Right lobe of liver (tissue), 6 donors: ENCODE results near the gene ORC4. TPM values are rescaled to one million over a fixed set of nuclear protein-coding genes. Genes with fewer than 3 reads are reported as not detected.

Source experiments
- ATAC-seq, 4 donors: fragments of 200-7000 bp; cut with Tn5 transposase; one replicate each; pipeline ENCODE4 v1.9.1; 2020; ENCODE audit warnings: mild to moderate bottlenecking in 4 of 4, moderate library complexity in 4 of 4
- DNase-seq, 3 donors: peaks; one replicate each; pipeline ENCODE4 v3.0.0-alpha.2; 2020
- H3K27ac ChIP-seq, 3 donors: fragments of 200-600 bp; one replicate each; pipeline ENCODE4 v1.8.0; 2022
- H3K27me3 ChIP-seq, 2 donors: fragments of 200-600 bp; one replicate each; pipeline ENCODE4 v1.8.0; 2022
- H3K36me3 ChIP-seq, 4 donors: fragments of 200-600 bp; sonication (generic) in 1 of 4; one replicate each; pipeline versions ENCODE4 v1.5.1 to v1.8.0; 2017 to 2022; ENCODE audit warnings: control low read depth in 1 of 4
- H3K4me1 ChIP-seq, 4 donors: fragments of 200-600 bp; sonication (generic) in 1 of 4; one replicate each; pipeline versions ENCODE4 v1.5.1 to v1.8.0; 2017 to 2022; ENCODE audit warnings: control low read depth in 1 of 4
- H3K4me3 ChIP-seq, 3 donors: fragments of 200-600 bp; one replicate each; pipeline ENCODE4 v1.8.0; 2022
- H3K9me3 ChIP-seq, 4 donors: fragments of 200-600 bp; sonication (generic) in 1 of 4; one replicate each; pipeline versions ENCODE4 v1.5.1 to v1.8.0; 2017 to 2022; ENCODE audit warnings: control low read depth in 1 of 4
- POLR2A ChIP-seq: fragments of 450-650 bp; IDR thresholded peaks from one replicate; pipeline ENCODE4 v1.6.1; 2017; ENCODE audit warnings: antibody characterized with exemption, mild to moderate bottlenecking
- WGBS: methylation state at CpG from one replicate; pipeline ENCODE4 v1.1.6; 2018; ENCODE audit warnings: low coverage, low lambda C conversion rate; ENCODE audit not compliant: insufficient coverage; ENCODE audit errors: missing lambda C conversion rate; 5-methylcytosine and 5-hydroxymethylcytosine counted together
- intact Hi-C, 2 donors: fragments of 100-400 bp; cut with DNase I; formaldehyde crosslinking; loops; one replicate each; pipeline versions ENCODE4 v1.11.2 to v1.14.1; 2022
- total RNA-seq, 6 experiments: library from RNA; depleted of rRNA in 2 of 6; stranded (reverse); fragments of >200 nt in 2 of 6; fragmentation: NEBNext Ultra II Directional in 3 of 6; extraction: Animal tissue kit (Norgen Biotek cat#: 25700) in 3 of 6; gene quantifications; one replicate each; pipeline versions ENCODE4 v1.1.0 to v1.2.4, GENCODE V29; 2016 to 2023
- TF ChIP-seq, protein P1 (sequence below), 4 donors: fragments of 200-600 bp in 3 of 4; fragments of 450-650 bp in 1 of 4; IDR thresholded peaks; one replicate each; pipeline versions ENCODE4 v1.5.1 to v1.8.0; 2016 to 2022; ENCODE audit warnings: antibody characterized with exemption in 4 of 4, mild to moderate bottlenecking in 2 of 4
- donor health status: DM: no; HTN: yes; CAD: no.
- donor health status: DM: no; HTN: no; CAD: no.
- donor health status: DM: no; HTN: no; CAD: no.
- donor health status: DM: no; HTN: yes; CAD: no.
- donor health status: DM: no; HTN: yes; CAD: no.

ORC4 gene
- total RNA-seq, 6 experiments from 2014 or later = 18.6 to 61.4 (median 22.9) TPM

DNA sequence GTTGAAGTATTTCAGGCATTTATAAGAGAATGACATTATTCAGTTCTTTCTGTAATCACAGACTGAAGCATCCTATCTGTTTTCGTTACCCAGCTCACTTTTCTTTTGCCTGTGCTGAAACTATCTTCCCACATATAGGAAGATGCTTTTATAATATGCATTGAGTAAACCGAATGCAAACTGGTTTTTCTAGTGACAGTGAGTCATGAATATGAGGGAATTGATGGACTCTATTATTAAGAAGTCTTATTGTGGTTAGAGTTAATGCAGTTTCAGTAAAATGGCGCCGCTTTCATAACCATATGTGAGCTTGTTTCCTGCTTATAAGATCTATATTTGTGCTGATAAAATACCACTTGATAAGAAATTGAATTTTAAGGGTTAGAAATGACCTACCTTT is 116.5 kb downstream of the ORC4 start:
- DNase-seq = no peak
- Histone ChIP-seq H3K36me3 (no peaks in the 10 kb centered on the region), H3K4me3 (no peak overlapping the region), H3K9me3 (no peaks in the 10 kb centered on the region), H3K4me1 (no peaks in the 10 kb centered on the region), H3K27me3 (no peaks in the 10 kb centered on the region), H3K27ac (no peak overlapping the region)
- intact Hi-C loops = no loop called here
- WGBS = 85% methylated on average over 4 of the region's 4 CpGs
- no peak for TF ChIP-seq POLR2A
- TF ChIP-seq, protein P1, sequence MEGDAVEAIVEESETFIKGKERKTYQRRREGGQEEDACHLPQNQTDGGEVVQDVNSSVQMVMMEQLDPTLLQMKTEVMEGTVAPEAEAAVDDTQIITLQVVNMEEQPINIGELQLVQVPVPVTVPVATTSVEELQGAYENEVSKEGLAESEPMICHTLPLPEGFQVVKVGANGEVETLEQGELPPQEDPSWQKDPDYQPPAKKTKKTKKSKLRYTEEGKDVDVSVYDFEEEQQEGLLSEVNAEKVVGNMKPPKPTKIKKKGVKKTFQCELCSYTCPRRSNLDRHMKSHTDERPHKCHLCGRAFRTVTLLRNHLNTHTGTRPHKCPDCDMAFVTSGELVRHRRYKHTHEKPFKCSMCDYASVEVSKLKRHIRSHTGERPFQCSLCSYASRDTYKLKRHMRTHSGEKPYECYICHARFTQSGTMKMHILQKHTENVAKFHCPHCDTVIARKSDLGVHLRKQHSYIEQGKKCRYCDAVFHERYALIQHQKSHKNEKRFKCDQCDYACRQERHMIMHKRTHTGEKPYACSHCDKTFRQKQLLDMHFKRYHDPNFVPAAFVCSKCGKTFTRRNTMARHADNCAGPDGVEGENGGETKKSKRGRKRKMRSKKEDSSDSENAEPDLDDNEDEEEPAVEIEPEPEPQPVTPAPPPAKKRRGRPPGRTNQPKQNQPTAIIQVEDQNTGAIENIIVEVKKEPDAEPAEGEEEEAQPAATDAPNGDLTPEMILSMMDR (IDR thresholded peaks at IDR 0.05) = no peak
- ATAC-seq = no peak

DNA sequence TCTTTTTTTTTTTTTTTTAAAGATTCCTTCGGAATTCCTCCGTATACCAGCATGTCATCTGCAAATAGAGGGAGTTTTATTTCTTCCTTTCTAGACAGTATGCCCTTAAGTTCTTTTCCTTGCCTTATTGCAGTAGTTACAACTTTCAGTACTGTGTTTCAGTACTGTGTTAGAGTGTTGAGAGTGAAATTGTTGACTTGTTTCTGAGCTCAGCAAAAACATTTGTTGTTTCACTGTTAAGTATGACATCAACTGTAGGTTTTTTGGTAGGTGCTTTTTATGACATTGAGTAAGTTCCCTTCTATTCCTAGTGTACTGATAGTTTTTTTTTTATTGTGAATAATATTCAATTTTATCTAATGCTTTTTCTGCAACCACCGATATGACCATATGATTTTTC is 131.9 kb downstream of the ORC4 start:
- H3K27me3 ChIP-seq = no peaks in the 10 kb centered on the region
- peaks cover 0 to 5% (median 0%) of the 10 kb centered on the region in 4 donors for H3K4me1 ChIP-seq
- intact Hi-C loops = no loop called here
- H3K36me3 ChIP-seq = no peaks in the 10 kb centered on the region
- ATAC-seq (peak in 1 of 4 donors; percentile 62), DNase-seq (no peak)
- H3K27ac ChIP-seq = no peak overlapping the region
- 58% methylated on average over 3 of the region's 3 CpGs for whole genome bisulfite sequencing
- no peaks in the 10 kb centered on the region for H3K9me3 ChIP-seq
- TF ChIP-seq POLR2A = no peak
- TF ChIP-seq, protein P1 (IDR thresholded peaks at IDR 0.05) = no peak
- H3K4me3 ChIP-seq = no peak overlapping the region

DNA sequence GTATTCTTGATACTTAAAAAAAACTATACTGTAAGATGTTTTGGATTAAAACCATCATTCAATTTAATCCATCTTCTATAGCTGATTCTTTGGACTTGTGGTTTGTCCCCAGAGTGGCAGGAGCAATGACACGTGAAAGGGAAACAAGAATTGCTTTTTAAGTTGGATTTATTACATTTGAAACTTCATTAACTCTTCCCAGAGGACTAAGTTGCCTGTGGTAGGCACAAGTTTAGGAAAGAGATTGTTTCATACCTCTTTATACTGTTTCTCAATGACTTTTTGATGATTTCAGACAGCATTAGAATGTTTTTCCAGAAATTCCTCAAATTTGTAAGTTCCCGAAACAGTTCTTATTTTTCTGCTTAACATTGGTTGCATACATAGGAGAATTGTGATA is 134.4 kb downstream of the ORC4 start:
- intact Hi-C loops = no loop called here
- TF ChIP-seq, protein P1 (IDR thresholded peaks at IDR 0.05) = no peak
- no peak for TF ChIP-seq POLR2A
- WGBS = 83% methylated on average over 2 of the region's 2 CpGs
- H3K4me3 ChIP-seq = no peak overlapping the region
- no peaks in the 10 kb centered on the region for H3K4me1 ChIP-seq
- DNase-seq (no peak), ATAC-seq (no peak)
- H3K27ac ChIP-seq = no peak overlapping the region
- H3K27me3 ChIP-seq = no peaks in the 10 kb centered on the region
- H3K36me3 ChIP-seq = no peaks in the 10 kb centered on the region
- no peaks in the 10 kb centered on the region for H3K9me3 ChIP-seq

DNA sequence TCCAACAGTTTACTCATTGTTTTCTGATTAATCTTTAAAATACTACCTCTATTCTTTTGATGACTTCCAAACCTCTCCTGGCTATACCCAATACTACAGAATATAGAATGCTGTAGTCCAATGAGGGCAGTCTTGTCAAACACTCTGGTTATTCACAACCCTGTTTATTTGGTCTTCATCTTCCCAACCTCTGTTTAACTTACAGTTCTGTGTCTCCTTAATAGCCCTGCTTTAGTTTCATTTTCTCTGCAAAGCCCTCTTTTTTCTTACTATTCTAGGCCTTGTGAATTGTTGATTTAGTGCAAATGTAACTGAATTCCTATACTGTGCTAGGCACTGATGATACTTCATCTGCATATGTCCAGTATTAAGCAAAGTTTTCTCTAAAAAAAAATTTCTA is 135.7 kb downstream of the ORC4 start:
- Histone ChIP-seq H3K4me3 (no peak overlapping the region), H3K36me3 (no peaks in the 10 kb centered on the region), H3K9me3 (no peaks in the 10 kb centered on the region), H3K27ac (no peak overlapping the region), H3K27me3 (no peaks in the 10 kb centered on the region), H3K4me1 (no peaks in the 10 kb centered on the region)
- TF ChIP-seq, protein P1 (IDR thresholded peaks at IDR 0.05) = no peak
- no peak for TF ChIP-seq POLR2A
- no peak for DNase-seq
- intact Hi-C loops = no loop called here
- peak; percentile 11 to 55 (median 34) for ATAC-seq

DNA sequence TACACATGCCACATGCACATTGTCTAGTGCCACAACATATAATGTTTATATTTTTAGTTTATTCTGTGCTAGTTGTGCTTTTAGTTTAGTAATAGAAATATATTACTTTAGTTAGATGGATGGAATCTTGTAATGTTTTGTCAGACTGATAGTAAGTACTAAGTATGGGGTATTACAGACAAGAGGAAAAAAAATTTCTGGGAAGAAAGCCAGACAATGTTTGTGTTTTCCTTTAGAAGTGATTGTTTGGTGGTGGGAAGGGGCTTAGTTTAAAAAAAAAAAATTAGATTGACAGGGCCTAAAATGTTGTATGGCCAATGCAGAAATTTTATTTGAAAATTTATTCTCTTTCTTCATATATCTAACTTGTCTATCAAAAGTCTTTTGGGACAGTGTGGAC is 137.9 kb downstream of the ORC4 start:
- intact Hi-C loops = no loop called here
- H3K4me1 ChIP-seq = no peaks in the 10 kb centered on the region
- DNase-seq = no peak

More for the DNA sequence above, 137.9 kb downstream of the ORC4 start:
- H3K27me3 ChIP-seq = no peaks in the 10 kb centered on the region
- TF ChIP-seq POLR2A = no peak
- TF ChIP-seq, protein P1 (IDR thresholded peaks at IDR 0.05) = no peak
- H3K4me3 ChIP-seq = no peak overlapping the region
- ATAC-seq = no peak
- no peaks in the 10 kb centered on the region for H3K9me3 ChIP-seq
- no peaks in the 10 kb centered on the region for H3K36me3 ChIP-seq
- no peak overlapping the region for H3K27ac ChIP-seq
